ENCODE data around the gene MREG.
A peak's percentile ranks its signal among the peaks of the same experiment; 100 is the strongest.

- TF ChIP-seq CTCF (IDR thresholded peaks at IDR 0.05 in 2 of 3, conservative IDR thresholded peaks at IDR 0.05 in 1 of 3; ENCODE audit: control insufficient read depth in 2 of 3, extremely low read depth in 1 of 3, insufficient read depth in 1 of 3, low read depth in 3 of 3, low read length in 3 of 3) (no peak), ZNF24 (IDR thresholded peaks at IDR 0.05) (no peak), EP300 (IDR thresholded peaks at IDR 0.05; ENCODE audit: borderline replicate concordance in 1 of 2, control insufficient read depth in 1 of 2, low read depth in 2 of 2, low read length in 2 of 2) (no peak), RAD21 (IDR thresholded peaks at IDR 0.05; ENCODE audit: insufficient read depth, low read depth, low read length) (0 out of 2 replicates have a peak, but pooled peaks have one; percentile 0), CBX5 (IDR thresholded peaks at IDR 0.05; ENCODE audit: low read depth) (no peak), CBFB (IDR thresholded peaks at IDR 0.05; ENCODE audit: low read depth) (no peak)
Observed at GRCh38 chr2:216003876-216004696, 9.3 kb downstream of the MREG start.
